Smooth muscle cell (in vitro differentiated cells): Measurements from ENCODE around the gene METTL26. TPM values are rescaled to one million over a fixed set of nuclear protein-coding genes. Genes with fewer than 3 reads are reported as not detected.
A peak's percentile ranks its signal among the peaks of the same experiment; 100 is the strongest.

Experiments
- DNase-seq: peaks from one replicate; lab custom pipeline; 2025; ENCODE audit not compliant: unreplicated experiment; lab: John Stamatoyannopoulos, UW
- H2AFZ ChIP-seq: fragments of 200-600 bp; sonication (generic); 2 replicates; pipeline ENCODE4 v1.6.0; 2016; ENCODE audit warnings: antibody characterized with exemption, low read depth, mild to moderate bottlenecking
- H3F3A ChIP-seq: fragments of 200-600 bp; sonication (generic); 2 replicates; pipeline ENCODE4 v1.6.0; 2017; ENCODE audit warnings: antibody characterized with exemption, low read depth
- H3K27ac ChIP-seq: fragments of 200-600 bp; sonication (generic); 2 replicates; pipeline ENCODE4 v1.5.1; 2016; ENCODE audit warnings: low read depth, mild to moderate bottlenecking
- H3K27me3 ChIP-seq: fragments of 200-600 bp; sonication (generic); 2 replicates; pipeline ENCODE4 v1.6.1; 2016; ENCODE audit warnings: low read depth, mild to moderate bottlenecking
- H3K36me3 ChIP-seq: fragments of 200-600 bp; sonication (generic); 2 replicates; pipeline ENCODE4 v1.5.1; 2016; ENCODE audit warnings: low read depth
- H3K4me1 ChIP-seq: fragments of 200-600 bp; sonication (generic); 2 replicates; pipeline ENCODE4 v1.5.1; 2016; ENCODE audit warnings: low read depth
- H3K4me2 ChIP-seq: fragments of 200-600 bp; sonication (generic); 2 replicates; pipeline ENCODE4 v1.6.0; 2016; ENCODE audit warnings: mild to moderate bottlenecking
- H3K4me3 ChIP-seq: fragments of 200-600 bp; sonication (generic); 2 replicates; pipeline ENCODE4 v1.5.1; 2016; ENCODE audit warnings: mild to moderate bottlenecking
- H3K79me2 ChIP-seq: fragments of 200-600 bp; sonication (generic); 2 replicates; pipeline ENCODE4 v1.6.0; 2016; ENCODE audit warnings: low read depth, mild to moderate bottlenecking
- H3K9ac ChIP-seq: fragments of 200-600 bp; sonication (generic); 2 replicates; pipeline ENCODE4 v1.6.0; 2016; ENCODE audit warnings: low read depth
- H3K9me3 ChIP-seq: fragments of 200-600 bp; sonication (generic); replicated peaks from 2 replicates; pipeline ENCODE4 v1.5.1; 2016; ENCODE audit warnings: low read depth
- H4K20me1 ChIP-seq: fragments of 200-600 bp; sonication (generic); 2 replicates; pipeline ENCODE4 v1.6.0; 2016; ENCODE audit warnings: low read depth
- CTCF ChIP-seq: fragments of 200-600 bp; sonication (generic); IDR thresholded peaks from 2 replicates; pipeline ENCODE4 v1.5.1; 2017; ENCODE audit warnings: borderline replicate concordance, mild to moderate bottlenecking, antibody characterized with exemption; ENCODE audit not compliant: insufficient read depth, poor library complexity, severe bottlenecking
- WGBS: methylation state at CpG from one replicate; pipeline ENCODE4 v1.1.7; 2016; ENCODE audit warnings: low lambda C conversion rate; 5-methylcytosine and 5-hydroxymethylcytosine counted together
- polyA plus RNA-seq: library from polyadenylated mRNA; unstranded; fragments of >200 nt; fragmentation: Nextera tagmentation; extraction: Ambion mirVana; gene quantifications from 2 replicates; pipeline ENCODE4 v1.2.1, GENCODE V29; 2016
- total RNA-seq: library from RNA; depleted of rRNA; stranded (reverse); fragments of >200 nt; gene quantifications from 2 replicates; pipeline ENCODE4 v1.2.3, GENCODE V29; 2014

Gene METTL26
- total and polyA plus RNA-seq, 2 experiments from 2014 or later = 134 to 238 TPM

- no peak for DNase-seq
- 96% methylated on average over 52 of the region's 52 CpGs for WGBS
- Histone ChIP-seq H3K9ac (no peak overlapping the region), H3K4me1 (peaks cover 11% of the 10 kb centered on the region), H3K79me2 (peaks cover 22% of the 10 kb centered on the region), H3K27ac (no peak overlapping the region), H3K4me3 (no peak overlapping the region), H4K20me1 (peaks cover 35% of the 10 kb centered on the region), H3K9me3 (no peaks in the 10 kb centered on the region), H3K4me2 (no peak overlapping the region), H3K27me3 (no peaks in the 10 kb centered on the region), H3K36me3 (no peaks in the 10 kb centered on the region), H3F3A (peaks cover 4% of the 10 kb centered on the region), H2AFZ (no peak overlapping the region)
- no peak for TF ChIP-seq CTCF
Measured at GRCh38 chr16:670485-671352, 34.6 kb upstream of the METTL26 start.

- Histone ChIP-seq H3K79me2 (peaks cover 22% of the 10 kb centered on the region), H4K20me1 (peaks cover 29% of the 10 kb centered on the region), H3K9me3 (no peaks in the 10 kb centered on the region), H3K4me2 (no peak overlapping the region), H3K36me3 (no peaks in the 10 kb centered on the region), H3F3A (peaks cover 4% of the 10 kb centered on the region), H2AFZ (no peak overlapping the region), H3K4me1 (peaks cover 6% of the 10 kb centered on the region), H3K27me3 (no peaks in the 10 kb centered on the region), H3K27ac (no peak overlapping the region), H3K4me3 (no peak overlapping the region), H3K9ac (no peak overlapping the region)
- no peak for TF ChIP-seq CTCF
- over 99% methylated on average over 13 of the region's 13 CpGs for WGBS
- DNase-seq = no peak
Measured at GRCh38 chr16:669666-670065, 33.6 kb upstream of the METTL26 start.

- H3K4me2 ChIP-seq = peak overlapping the region; percentile 99
- no peaks in the 10 kb centered on the region for H3K36me3 ChIP-seq
- peak overlapping the region; percentile 8 for H3K27ac ChIP-seq
- H3K79me2 ChIP-seq = peaks cover 22% of the 10 kb centered on the region
- WGBS = 22% methylated on average over 48 of the region's 50 CpGs
- H4K20me1 ChIP-seq = peaks cover 27% of the 10 kb centered on the region
- peak overlapping the region; percentile 96 for H3K4me3 ChIP-seq
- H3K4me1 ChIP-seq = peaks cover 6% of the 10 kb centered on the region
- no peaks in the 10 kb centered on the region for H3K9me3 ChIP-seq
- no peak for DNase-seq
- H3F3A ChIP-seq = no peaks in the 10 kb centered on the region
- no peak overlapping the region for H2AFZ ChIP-seq
- H3K27me3 ChIP-seq = no peaks in the 10 kb centered on the region
- H3K9ac ChIP-seq = peak overlapping the region; percentile 97
- no peak for TF ChIP-seq CTCF
Measured at GRCh38 chr16:668519-669171, 32.5 kb upstream of the METTL26 start.
